GM23248 (cell line): Measurements from ENCODE around the gene RDH11. TPM values are rescaled to one million over a fixed set of nuclear protein-coding genes. Genes with fewer than 3 reads are reported as not detected.

Source experiments
- DNase-seq: peaks from one replicate; pipeline ENCODE4 v3.0.0-alpha.2; 2015
- H2AFZ ChIP-seq: fragments of 200-600 bp; sonication (generic); 2 replicates; pipeline ENCODE4 v1.6.1; 2016; ENCODE audit warnings: antibody characterized with exemption
- H3F3A ChIP-seq: fragments of 200-600 bp; sonication (generic); 2 replicates; pipeline ENCODE4 v1.6.1; 2016; ENCODE audit warnings: mild to moderate bottlenecking, antibody characterized with exemption, mixed run types; ENCODE audit not compliant: insufficient read depth
- H3K27ac ChIP-seq: fragments of 200-600 bp; sonication (generic); 2 replicates; pipeline ENCODE4 v1.5.1; 2016; ENCODE audit warnings: mild to moderate bottlenecking
- H3K27me3 ChIP-seq: fragments of 200-600 bp; sonication (generic); replicated peaks from 2 replicates; pipeline ENCODE4 v1.6.1; 2016; ENCODE audit warnings: mild to moderate bottlenecking; ENCODE audit not compliant: insufficient read depth
- H3K36me3 ChIP-seq: fragments of 200-600 bp; sonication (generic); 2 replicates; pipeline ENCODE4 v1.6.1; 2016; ENCODE audit warnings: low read depth, mild to moderate bottlenecking
- H3K4me1 ChIP-seq: fragments of 200-600 bp; sonication (generic); 2 replicates; pipeline ENCODE4 v1.6.1; 2016; ENCODE audit warnings: mild to moderate bottlenecking; ENCODE audit not compliant: insufficient read depth
- H3K4me2 ChIP-seq: fragments of 200-600 bp; sonication (generic); one replicate; pipeline ENCODE4 v1.6.1; 2016; ENCODE audit warnings: mild to moderate bottlenecking; ENCODE audit not compliant: unreplicated experiment
- H3K4me3 ChIP-seq: fragments of 200-600 bp; sonication (generic); 2 replicates; pipeline ENCODE4 v1.5.1; 2016; ENCODE audit warnings: mild to moderate bottlenecking
- H3K79me2 ChIP-seq: fragments of 200-600 bp; sonication (generic); 2 replicates; pipeline ENCODE4 v1.6.1; 2016; ENCODE audit warnings: mild to moderate bottlenecking; ENCODE audit not compliant: insufficient read depth
- H3K9ac ChIP-seq: fragments of 200-600 bp; sonication (generic); 2 replicates; pipeline ENCODE4 v1.6.1; 2016; ENCODE audit warnings: mild to moderate bottlenecking
- H3K9me2 ChIP-seq: fragments of 200-600 bp; sonication (generic); 2 replicates; pipeline ENCODE4 v1.6.1; 2016; ENCODE audit warnings: mixed run types, mild to moderate bottlenecking, moderate library complexity; ENCODE audit not compliant: insufficient read depth
- H3K9me3 ChIP-seq: fragments of 200-600 bp; sonication (generic); one replicate; pipeline ENCODE4 v1.6.1; 2017; ENCODE audit warnings: low read depth
- H4K20me1 ChIP-seq: fragments of 200-600 bp; sonication (generic); 2 replicates; pipeline ENCODE4 v1.6.0; 2016; ENCODE audit not compliant: insufficient read depth
- EZH2 ChIP-seq: fragments of 200-600 bp; sonication (generic); IDR thresholded peaks from 2 replicates; pipeline ENCODE4 v1.6.1; 2018; ENCODE audit warnings: antibody characterized with exemption, mild to moderate bottlenecking; ENCODE audit not compliant: insufficient read depth, poor library complexity, severe bottlenecking
- EZH2phosphoT487 ChIP-seq: fragments of 200-600 bp; sonication (generic); IDR thresholded peaks from 2 replicates; pipeline ENCODE4 v1.6.1; 2018; ENCODE audit warnings: antibody characterized with exemption, moderate library complexity, mild to moderate bottlenecking, low read depth; ENCODE audit not compliant: insufficient read depth
- WGBS, 2 experiments: methylation state at CpG; one replicate each; pipeline ENCODE4 v1.1.6; 2015 to 2017; ENCODE audit warnings: low lambda C conversion rate in 2 of 2, low coverage in 1 of 2; ENCODE audit errors: missing lambda C conversion rate in 2 of 2; 5-methylcytosine and 5-hydroxymethylcytosine counted together
- in situ Hi-C: fragments of 300-500 bp; cut with MboI; formaldehyde crosslinking; loops from 2 replicates; pipeline ENCODE4 v1.15.0; 2020
- polyA plus RNA-seq: library from polyadenylated mRNA; unstranded; fragments of >200 nt; fragmentation: Nextera tagmentation; extraction: Ambion mirVana; gene quantifications from 2 replicates; pipeline ENCODE4 v1.2.1, GENCODE V29; 2016
- total RNA-seq: library from RNA; depleted of rRNA; stranded (reverse); fragments of >200 nt; shearing (Covaris generic); gene quantifications from 2 replicates; pipeline ENCODE4 v1.2.3, GENCODE V29; 2014

The RDH11 gene
- total and polyA plus RNA-seq, 2 experiments from 2014 or later: 56.7 to 59.1 TPM

GRCh38 chr14:67674480-67675218 is 20.9 kb downstream of the RDH11 start, which contains the start of gene VTI1B:
Gene VTI1B (minus strand): TSS chr14:67674632. CDS start chr14:67674489, 143 bp downstream.
- Histone ChIP-seq H3K36me3 (peaks cover 7% of the 10 kb centered on the region; the same call in 1 of the 2 replicates), H2AFZ (peak within 1 kb of the TSS; percentile 97), H3K9me2 (no peaks in the 10 kb centered on the region), H3K4me3 (peak within 1 kb of the TSS; percentile 92), H3K27me3 (no peaks in the 10 kb centered on the region), H3K9ac (peak within 1 kb of the TSS; percentile 97), H3K9me3 (no peaks in the 10 kb centered on the region), H4K20me1 (peaks cover 3% of the 10 kb centered on the region; the same call in 1 of the 2 replicates), H3K4me2 (peak within 1 kb of the TSS; percentile 99), H3K27ac (peak within 1 kb of the TSS; percentile 92), H3K79me2 (peaks cover 75% of the 10 kb centered on the region), H3K4me1 (peaks cover 18% of the 10 kb centered on the region), H3F3A (peaks cover 16% of the 10 kb centered on the region)
- no peak for TF ChIP-seq EZH2phosphoT487
- no peak for TF ChIP-seq EZH2
- WGBS, 2 experiments: 0 to 1% methylated on average over 75 to 87 of the region's 87 CpGs
- in situ Hi-C loops: no loop called here
- peak; percentile 91 for DNase-seq

GRCh38 chr14:67674139-67674479 is 21.5 kb downstream of the RDH11 start:
- Histone ChIP-seq H3K9ac (peak overlapping the region; percentile 97), H3K79me2 (peaks cover 80% of the 10 kb centered on the region), H3F3A (peaks cover 11% of the 10 kb centered on the region), H3K4me1 (peaks cover 14% of the 10 kb centered on the region; the same call in 1 of the 2 replicates), H3K36me3 (peaks cover 7% of the 10 kb centered on the region; the same call in 1 of the 2 replicates), H3K4me3 (peak overlapping the region; percentile 92), H3K27ac (peak overlapping the region; percentile 92), H3K4me2 (peak overlapping the region; percentile 99), H4K20me1 (peaks cover 3% of the 10 kb centered on the region; the same call in 1 of the 2 replicates), H3K27me3 (no peaks in the 10 kb centered on the region), H3K9me2 (no peaks in the 10 kb centered on the region), H3K9me3 (no peaks in the 10 kb centered on the region), H2AFZ (peak overlapping the region; percentile 97)
- WGBS, 2 experiments: 0 to 1% methylated on average over 17 to 19 of the region's 25 CpGs
- in situ Hi-C loops: no loop called here
- peak; percentile 83 for DNase-seq
- TF ChIP-seq EZH2phosphoT487 (no peak), EZH2 (no peak)

GRCh38 chr14:67673451-67673850 is 22.1 kb downstream of the RDH11 start:
- no peaks in the 10 kb centered on the region for H3K27me3 ChIP-seq
- peaks cover 14% of the 10 kb centered on the region; the same call in 1 of the 2 replicates for H3K4me1 ChIP-seq
- H3K9ac ChIP-seq: peak overlapping the region; percentile 97
- DNase-seq: peak; percentile 77
- peaks cover 7% of the 10 kb centered on the region; the same call in 1 of the 2 replicates for H3K36me3 ChIP-seq
- H3F3A ChIP-seq: peaks cover 4% of the 10 kb centered on the region; the same call in 1 of the 2 replicates
- in situ Hi-C loops: no loop called here
- no peak for TF ChIP-seq EZH2phosphoT487
- no peak for TF ChIP-seq EZH2
- peak overlapping the region; percentile 92 for H3K4me3 ChIP-seq
- WGBS, 2 experiments: 4% methylated on average over 5 of the region's 5 CpGs
- H3K79me2 ChIP-seq: peaks cover 80% of the 10 kb centered on the region
- H3K4me2 ChIP-seq: peak overlapping the region; percentile 99
- H4K20me1 ChIP-seq: peaks cover 3% of the 10 kb centered on the region; the same call in 1 of the 2 replicates
- H3K27ac ChIP-seq: peak overlapping the region; percentile 92
- H3K9me3 ChIP-seq: no peaks in the 10 kb centered on the region
- H2AFZ ChIP-seq: peak overlapping the region; percentile 97
- no peaks in the 10 kb centered on the region for H3K9me2 ChIP-seq

- in situ Hi-C loops: no loop called here
- Histone ChIP-seq H3K4me1 (peaks cover 17% of the 10 kb centered on the region), H3F3A (peaks cover 23% of the 10 kb centered on the region), H3K27me3 (no peaks in the 10 kb centered on the region), H3K4me2 (no peak overlapping the region), H3K27ac (no peak overlapping the region), H3K36me3 (no peaks in the 10 kb centered on the region), H4K20me1 (peaks cover 3% of the 10 kb centered on the region; the same call in 1 of the 2 replicates), H3K79me2 (peaks cover 100% of the 10 kb centered on the region), H3K4me3 (no peak overlapping the region), H3K9ac (no peak overlapping the region), H3K9me2 (no peaks in the 10 kb centered on the region), H3K9me3 (no peaks in the 10 kb centered on the region), H2AFZ (no peak overlapping the region)
- DNase-seq: no peak
- TF ChIP-seq EZH2 (no peak), EZH2phosphoT487 (no peak)
Measured at GRCh38 chr14:67668559-67668958, 27.0 kb downstream of the RDH11 start.
